Neural cell (in vitro differentiated cells): ENCODE data around the gene CSPG4. TPM values are rescaled to one million over a fixed set of nuclear protein-coding genes. Genes with fewer than 3 reads are reported as not detected.

Experiments
- H2AFZ ChIP-seq: fragments of 200-600, 300-800 bp; sonication (generic), shearing (Covaris generic); 2 replicates; pipeline ENCODE4 v1.6.0; 2014; ENCODE audit warnings: low read depth, mild to moderate bottlenecking, antibody characterized with exemption, low read length, moderate library complexity
- H3F3A ChIP-seq: fragments of 200-600 bp; shearing (Covaris generic); 2 replicates; pipeline ENCODE4 v1.6.1; 2016; ENCODE audit warnings: mild to moderate bottlenecking, moderate library complexity, mixed read lengths, antibody characterized with exemption, low read length; ENCODE audit not compliant: insufficient read depth, poor library complexity, severe bottlenecking
- H3K27ac ChIP-seq: fragments of 200-600, 300-800 bp; sonication (generic), shearing (Covaris generic); 2 replicates; pipeline ENCODE4 v1.5.1; 2014; ENCODE audit warnings: mild to moderate bottlenecking, low read length, moderate library complexity
- H3K27me3 ChIP-seq: fragments of 300-800, 200-600 bp; sonication (generic), shearing (Covaris generic); 2 replicates; pipeline ENCODE4 v1.6.0; 2014; ENCODE audit warnings: mild to moderate bottlenecking, low read depth, low read length, moderate library complexity; ENCODE audit not compliant: insufficient read depth
- H3K36me3 ChIP-seq: fragments of 300-800, 200-600 bp; sonication (generic), shearing (Covaris generic); 2 replicates; pipeline ENCODE4 v1.5.1; 2014; ENCODE audit warnings: mild to moderate bottlenecking, antibody characterized with exemption, low read length, moderate library complexity; ENCODE audit not compliant: insufficient read depth
- H3K4me2 ChIP-seq: fragments of 300-800, 200-600 bp; sonication (generic), shearing (Covaris generic); 2 replicates; pipeline ENCODE4 v1.6.0; 2014; ENCODE audit warnings: mild to moderate bottlenecking, low read length
- H3K4me3 ChIP-seq: fragments of 300-800, 200-600 bp; sonication (generic), shearing (Covaris generic); 2 replicates; pipeline ENCODE4 v1.5.1; 2014; ENCODE audit warnings: mild to moderate bottlenecking, low read length, moderate library complexity
- H3K79me2 ChIP-seq: fragments of 200-600 bp; shearing (Covaris generic); replicated peaks from 2 replicates; pipeline ENCODE4 v1.6.0; 2014; ENCODE audit warnings: mild to moderate bottlenecking, low read length, moderate library complexity; ENCODE audit not compliant: insufficient read depth
- H3K9ac ChIP-seq: fragments of 300-800, 200-600 bp; sonication (generic), shearing (Covaris generic); 2 replicates; pipeline ENCODE4 v1.6.1; 2016; ENCODE audit warnings: mild to moderate bottlenecking, low read length, mixed read lengths
- H3K9me2 ChIP-seq: fragments of 200-600 bp; shearing (Covaris generic); 2 replicates; pipeline ENCODE4 v1.6.1; 2016; ENCODE audit warnings: mild to moderate bottlenecking, low read length, mixed read lengths; ENCODE audit not compliant: insufficient read depth
- H3K9me3 ChIP-seq: fragments of 200-600, 300-800 bp; sonication (generic), shearing (Covaris generic); 2 replicates; pipeline ENCODE4 v1.6.1; 2016; ENCODE audit warnings: mild to moderate bottlenecking, mixed run types, low read length, moderate library complexity, mixed read lengths
- H4K20me1 ChIP-seq: fragments of 200-600 bp; shearing (Covaris generic); 2 replicates; pipeline ENCODE4 v1.6.1; 2016; ENCODE audit warnings: mild to moderate bottlenecking, mixed run types; ENCODE audit not compliant: insufficient read depth
- EP300 ChIP-seq: fragments of 450-650 bp; conservative IDR thresholded peaks from 2 replicates; pipeline ENCODE4 v1.6.1; 2014; ENCODE audit warnings: antibody characterized with exemption, mild to moderate bottlenecking, moderate library complexity; ENCODE audit not compliant: poor library complexity, severe bottlenecking
- EZH2 ChIP-seq: fragments of 200-600, 300-800 bp; shearing (Covaris generic), sonication (generic); IDR thresholded peaks from 2 replicates; pipeline ENCODE4 v1.6.1; 2014; ENCODE audit warnings: antibody characterized with exemption, low read length, borderline replicate concordance, mild to moderate bottlenecking; ENCODE audit not compliant: insufficient read depth, poor library complexity, severe bottlenecking
- MXI1 ChIP-seq: fragments of 450-650 bp; conservative IDR thresholded peaks from 2 replicates; pipeline ENCODE4 v1.6.1; 2014; ENCODE audit warnings: antibody characterized with exemption, mild to moderate bottlenecking; ENCODE audit not compliant: poor library complexity, severe bottlenecking
- POLR2AphosphoS5 ChIP-seq: IDR thresholded peaks from 2 replicates; pipeline ENCODE4 v1.6.1; 2012
- RAD21 ChIP-seq: fragments of 450-650 bp; conservative IDR thresholded peaks from 2 replicates; pipeline ENCODE4 v1.6.1; 2014; ENCODE audit warnings: antibody characterized with exemption, mild to moderate bottlenecking, moderate library complexity
- REST ChIP-seq: IDR thresholded peaks from 2 replicates; pipeline ENCODE4 v1.6.1; 2012; ENCODE audit warnings: borderline replicate concordance
- SMC3 ChIP-seq: fragments of 450-650 bp; conservative IDR thresholded peaks from 2 replicates; pipeline ENCODE4 v1.6.1; 2014; ENCODE audit warnings: antibody characterized with exemption, mild to moderate bottlenecking, moderate library complexity; ENCODE audit not compliant: poor library complexity
- TAF1 ChIP-seq: IDR thresholded peaks from 2 replicates; pipeline ENCODE4 v1.6.1; 2012; ENCODE audit warnings: low read depth
- polyA plus RNA-seq: library from polyadenylated mRNA; depleted of rRNA; stranded (reverse); fragments of >200 nt; gene quantifications from 2 replicates; pipeline ENCODE4 v1.2.3, GENCODE V29; 2014
- TF ChIP-seq, protein P1 (sequence below): fragments of 450-650 bp; IDR thresholded peaks from 2 replicates; pipeline ENCODE4 v1.5.1; 2014; ENCODE audit warnings: antibody characterized with exemption, mild to moderate bottlenecking, moderate library complexity; ENCODE audit not compliant: poor library complexity, severe bottlenecking

The CSPG4 gene
- polyA plus RNA-seq, 1 donor from 2014 or later, result not detected

- no peak overlapping the region for H3K27ac ChIP-seq
- TF ChIP-seq REST (no peak), EZH2 (no peak), RAD21 (no peak)
- no peak overlapping the region for H3K4me2 ChIP-seq
Measured at GRCh38 chr15:75676688-75677464, 35.8 kb downstream of the CSPG4 start.

GRCh38 chr15:75675579-75676404 lies 36.9 kb downstream of the CSPG4 start:
- TF ChIP-seq EP300 (no peak), POLR2AphosphoS5 (no peak), RAD21 (no peak), MXI1 (no peak), REST (no peak), SMC3 (no peak), TAF1 (no peak)
- TF ChIP-seq, protein P1, sequence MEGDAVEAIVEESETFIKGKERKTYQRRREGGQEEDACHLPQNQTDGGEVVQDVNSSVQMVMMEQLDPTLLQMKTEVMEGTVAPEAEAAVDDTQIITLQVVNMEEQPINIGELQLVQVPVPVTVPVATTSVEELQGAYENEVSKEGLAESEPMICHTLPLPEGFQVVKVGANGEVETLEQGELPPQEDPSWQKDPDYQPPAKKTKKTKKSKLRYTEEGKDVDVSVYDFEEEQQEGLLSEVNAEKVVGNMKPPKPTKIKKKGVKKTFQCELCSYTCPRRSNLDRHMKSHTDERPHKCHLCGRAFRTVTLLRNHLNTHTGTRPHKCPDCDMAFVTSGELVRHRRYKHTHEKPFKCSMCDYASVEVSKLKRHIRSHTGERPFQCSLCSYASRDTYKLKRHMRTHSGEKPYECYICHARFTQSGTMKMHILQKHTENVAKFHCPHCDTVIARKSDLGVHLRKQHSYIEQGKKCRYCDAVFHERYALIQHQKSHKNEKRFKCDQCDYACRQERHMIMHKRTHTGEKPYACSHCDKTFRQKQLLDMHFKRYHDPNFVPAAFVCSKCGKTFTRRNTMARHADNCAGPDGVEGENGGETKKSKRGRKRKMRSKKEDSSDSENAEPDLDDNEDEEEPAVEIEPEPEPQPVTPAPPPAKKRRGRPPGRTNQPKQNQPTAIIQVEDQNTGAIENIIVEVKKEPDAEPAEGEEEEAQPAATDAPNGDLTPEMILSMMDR, result no peak
- Histone ChIP-seq H2AFZ (no peak overlapping the region), H4K20me1 (no peaks in the 10 kb centered on the region), H3K79me2 (no peaks in the 10 kb centered on the region), H3K27ac (no peak overlapping the region), H3F3A (no peaks in the 10 kb centered on the region), H3K4me2 (no peak overlapping the region), H3K36me3 (no peaks in the 10 kb centered on the region), H3K27me3 (no peaks in the 10 kb centered on the region), H3K9ac (no peak overlapping the region), H3K4me3 (no peak overlapping the region), H3K9me3 (no peaks in the 10 kb centered on the region), H3K9me2 (no peaks in the 10 kb centered on the region)

More at GRCh38 chr15:75676688-75677464, 35.8 kb downstream of the CSPG4 start:
- H3K36me3 ChIP-seq, result no peaks in the 10 kb centered on the region
- H2AFZ ChIP-seq, result no peak overlapping the region
- H3K27me3 ChIP-seq, result no peaks in the 10 kb centered on the region
- no peaks in the 10 kb centered on the region for H3K9me2 ChIP-seq
- no peaks in the 10 kb centered on the region for H3K79me2 ChIP-seq
- H3K9me3 ChIP-seq, result no peaks in the 10 kb centered on the region
- no peak overlapping the region for H3K4me3 ChIP-seq
- H3F3A ChIP-seq, result no peaks in the 10 kb centered on the region
- no peak overlapping the region for H3K9ac ChIP-seq
- H4K20me1 ChIP-seq, result no peaks in the 10 kb centered on the region
